ENCODE results near the gene FGF10. TPM values are rescaled to one million over a fixed set of nuclear protein-coding genes. Genes with fewer than 3 reads are reported as not detected.

Gene FGF10
- total RNA-seq, 1 experiment from 2014 or later: not detected

DNA sequence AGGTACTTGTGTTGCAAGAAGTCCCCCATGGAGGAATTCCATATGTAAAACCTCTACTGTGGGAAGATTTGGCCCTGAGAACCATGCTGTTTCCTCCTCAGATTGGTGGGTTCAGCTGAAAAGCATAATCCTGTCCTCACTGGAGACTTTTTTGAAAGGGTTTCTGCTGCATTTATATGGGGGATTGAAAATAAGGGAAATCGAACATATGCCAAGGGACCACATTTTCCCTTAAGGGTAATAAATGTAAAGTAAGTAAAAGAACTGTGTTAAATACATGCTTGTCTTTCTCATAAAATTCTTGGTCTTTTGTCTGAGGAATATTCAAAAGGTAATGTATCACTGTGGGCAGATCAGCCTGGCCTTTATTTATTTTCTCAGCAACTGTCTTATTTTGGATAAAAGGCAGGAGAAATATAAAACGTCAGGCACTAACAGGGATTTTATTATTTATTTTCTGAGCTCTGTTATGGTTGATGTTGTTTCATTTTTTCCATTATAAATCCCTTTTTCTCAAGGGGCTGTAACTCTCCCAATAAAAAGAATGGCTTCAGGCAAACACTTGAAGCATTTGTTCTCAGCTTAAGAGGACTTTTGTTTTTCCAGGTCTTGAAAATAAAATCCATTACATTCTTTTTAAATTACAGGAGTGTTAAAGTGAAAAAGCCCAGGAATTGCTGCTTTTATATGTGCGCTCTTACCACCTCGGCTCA, 131.4 kb downstream of the FGF10 start:
- DNase-seq (ENCODE audit: low spot score): no peak

DNA sequence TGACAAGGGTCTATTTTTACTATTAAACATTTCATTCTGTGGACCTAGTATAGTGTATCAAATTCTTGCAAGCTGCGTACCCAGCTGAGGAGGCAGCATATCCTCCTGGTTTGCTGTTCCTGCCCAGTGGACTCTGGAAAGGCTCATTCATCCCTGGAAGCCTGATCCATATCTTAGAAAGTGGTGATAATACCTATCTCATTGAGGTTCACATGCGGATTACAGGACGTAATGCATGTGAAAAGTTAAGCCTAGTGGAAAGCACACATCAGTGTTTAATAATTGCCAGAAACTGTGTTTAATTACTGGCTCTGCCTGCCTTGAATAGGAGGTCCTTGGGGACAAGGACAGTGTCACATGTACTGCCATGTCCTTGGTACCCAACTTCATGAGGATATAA, 132.0 kb downstream of the FGF10 start:
- no peak for DNase-seq (ENCODE audit: low spot score)

Measured in H4 (cell line).